Endothelial cell of umbilical vein (primary cell): ENCODE measurements around the gene IFI27.

Experiments used
- POLR2AphosphoS5 ChIP-seq: IDR thresholded peaks from 2 replicates; pipeline ENCODE4 v1.6.1; 2012; ENCODE audit warnings: low read depth, mild to moderate bottlenecking, control low read depth, low read length, moderate library complexity; ENCODE audit not compliant: insufficient read depth
- TF ChIP-seq, protein P1 (sequence below), 2 donors: IDR thresholded peaks; 1 replicate in 1 of 2; 2 replicates in 1 of 2; pipeline ENCODE4 v1.5.1; 2011; ENCODE audit warnings: low read length in 2 of 2, mild to moderate bottlenecking in 2 of 2, moderate library complexity in 2 of 2, control low read depth in 1 of 2, inconsistent platforms in 1 of 2, low read depth in 1 of 2; ENCODE audit not compliant: insufficient read depth in 1 of 2; ENCODE audit errors: extremely low read depth in 1 of 2
- TF ChIP-seq, protein P2 (sequence below): IDR thresholded peaks from 2 replicates; pipeline ENCODE4 v1.6.1; 2011; ENCODE audit not compliant: insufficient read depth, insufficient read length

DNA sequence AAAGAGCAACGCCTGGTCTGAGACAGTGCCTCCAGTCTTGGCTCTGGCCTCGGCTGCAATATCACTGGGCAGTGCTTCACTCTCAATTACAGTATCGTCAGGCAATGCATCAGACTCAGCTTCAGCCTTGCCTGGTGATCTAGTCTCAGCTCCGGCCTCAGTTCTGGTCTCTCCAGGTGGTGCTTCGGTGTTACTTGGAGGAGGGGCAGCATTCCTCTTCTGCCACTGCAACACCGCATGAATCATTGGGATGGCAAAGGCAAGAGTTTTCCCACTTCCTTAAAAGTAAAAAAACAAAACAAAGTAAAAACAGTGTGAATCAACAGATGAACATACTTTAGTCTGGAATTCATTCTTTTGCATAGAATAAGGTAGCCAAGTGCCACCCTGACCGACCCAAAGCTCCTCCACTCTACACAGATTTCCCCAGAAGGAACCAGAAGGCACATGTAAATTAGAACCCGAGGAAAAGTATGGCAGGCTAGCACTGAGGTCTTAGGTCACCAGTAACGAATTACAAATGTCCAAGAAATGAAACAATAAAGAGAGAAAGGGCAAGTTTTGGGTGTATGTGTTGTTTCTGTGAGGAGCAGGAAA is 48.1 kb upstream of the IFI27 start:
- TF ChIP-seq, protein P1, sequence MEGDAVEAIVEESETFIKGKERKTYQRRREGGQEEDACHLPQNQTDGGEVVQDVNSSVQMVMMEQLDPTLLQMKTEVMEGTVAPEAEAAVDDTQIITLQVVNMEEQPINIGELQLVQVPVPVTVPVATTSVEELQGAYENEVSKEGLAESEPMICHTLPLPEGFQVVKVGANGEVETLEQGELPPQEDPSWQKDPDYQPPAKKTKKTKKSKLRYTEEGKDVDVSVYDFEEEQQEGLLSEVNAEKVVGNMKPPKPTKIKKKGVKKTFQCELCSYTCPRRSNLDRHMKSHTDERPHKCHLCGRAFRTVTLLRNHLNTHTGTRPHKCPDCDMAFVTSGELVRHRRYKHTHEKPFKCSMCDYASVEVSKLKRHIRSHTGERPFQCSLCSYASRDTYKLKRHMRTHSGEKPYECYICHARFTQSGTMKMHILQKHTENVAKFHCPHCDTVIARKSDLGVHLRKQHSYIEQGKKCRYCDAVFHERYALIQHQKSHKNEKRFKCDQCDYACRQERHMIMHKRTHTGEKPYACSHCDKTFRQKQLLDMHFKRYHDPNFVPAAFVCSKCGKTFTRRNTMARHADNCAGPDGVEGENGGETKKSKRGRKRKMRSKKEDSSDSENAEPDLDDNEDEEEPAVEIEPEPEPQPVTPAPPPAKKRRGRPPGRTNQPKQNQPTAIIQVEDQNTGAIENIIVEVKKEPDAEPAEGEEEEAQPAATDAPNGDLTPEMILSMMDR (IDR thresholded peaks at IDR 0.05; ENCODE audit: extremely low read depth in 1 of 2, insufficient read depth in 1 of 2, low read depth in 1 of 2, low read length in 2 of 2), result no peak
- no peak for TF ChIP-seq POLR2AphosphoS5
- TF ChIP-seq, protein P2, sequence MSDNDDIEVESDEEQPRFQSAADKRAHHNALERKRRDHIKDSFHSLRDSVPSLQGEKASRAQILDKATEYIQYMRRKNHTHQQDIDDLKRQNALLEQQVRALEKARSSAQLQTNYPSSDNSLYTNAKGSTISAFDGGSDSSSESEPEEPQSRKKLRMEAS, result no peak
